NCI-H2029 treated with DMSO at 0.1 percent for 48 hours (cell line): Measurements from ENCODE around the gene LPGAT1.
A peak's percentile ranks its signal among the peaks of the same experiment; 100 is the strongest.
"Not testable (repeated sequence)": the region's sequence is repeated elsewhere in the genome, so short reads cannot be mapped to it uniquely, and the experiment has no call there.

Source experiments
- DNase-seq: peaks from one replicate; lab custom pipeline; 2025; lab: John Stamatoyannopoulos, UW

The LPGAT1 gene

GRCh38 chr1:211830328-211831142 is at the start of gene LPGAT1:
Gene LPGAT1, minus strand, starts transcription at chr1:211830763. Its CDS starts 1,467 bp downstream, at chr1:211829296.
- DNase-seq = no peak

GRCh38 chr1:211879475-211879874 is 48.9 kb upstream of the LPGAT1 start:
- no peak for DNase-seq

GRCh38 chr1:211876851-211877590 is 46.5 kb upstream of the LPGAT1 start:
- no peak for DNase-seq

- no peak for DNase-seq
These were observed 45.0 kb upstream of the LPGAT1 start for GRCh38 chr1:211875541-211875940.

- DNase-seq = peak; percentile 13
These were observed 44.2 kb upstream of the LPGAT1 start for GRCh38 chr1:211874521-211875347.

GRCh38 chr1:211873731-211874130 is 43.2 kb upstream of the LPGAT1 start:
- DNase-seq = not testable (repeated sequence)

GRCh38 chr1:211870156-211870555 is 39.6 kb upstream of the LPGAT1 start:
- no peak for DNase-seq

GRCh38 chr1:211865180-211865579 is 34.6 kb upstream of the LPGAT1 start:
- no peak for DNase-seq

GRCh38 chr1:211859405-211859804 is 28.8 kb upstream of the LPGAT1 start:
- DNase-seq = no peak

- DNase-seq = no peak
These were observed 20.6 kb upstream of the LPGAT1 start for GRCh38 chr1:211851174-211851573.

GRCh38 chr1:211843507-211844298 is 13.1 kb upstream of the LPGAT1 start:
- DNase-seq = no peak

GRCh38 chr1:211843018-211843417 is 12.5 kb upstream of the LPGAT1 start:
- no peak for DNase-seq

- DNase-seq = no peak
These were observed 12.0 kb upstream of the LPGAT1 start for GRCh38 chr1:211842518-211842917.

GRCh38 chr1:211839106-211839505 is 8.5 kb upstream of the LPGAT1 start:
- DNase-seq = no peak

GRCh38 chr1:211833174-211833820 is 2.7 kb upstream of the LPGAT1 start:
- no peak for DNase-seq

- no peak for DNase-seq
These were observed 2.1 kb upstream of the LPGAT1 start for GRCh38 chr1:211832661-211833060.

- no peak for DNase-seq
These were observed 1.2 kb upstream of the LPGAT1 start for GRCh38 chr1:211831558-211832323.

GRCh38 chr1:211830055-211830327 is 572 bp downstream of the LPGAT1 start:
- no peak for DNase-seq

GRCh38 chr1:211829343-211830054 is 1.1 kb downstream of the LPGAT1 start:
- no peak for DNase-seq
